HPDE6-E6E7 (cell line): ENCODE data around the gene POU6F2.

Source experiments
- DNase-seq: peaks from one replicate; pipeline ENCODE4 v3.0.0; 2011; ENCODE audit warnings: missing footprints; ENCODE audit errors: extremely low spot score

Gene POU6F2

DNA sequence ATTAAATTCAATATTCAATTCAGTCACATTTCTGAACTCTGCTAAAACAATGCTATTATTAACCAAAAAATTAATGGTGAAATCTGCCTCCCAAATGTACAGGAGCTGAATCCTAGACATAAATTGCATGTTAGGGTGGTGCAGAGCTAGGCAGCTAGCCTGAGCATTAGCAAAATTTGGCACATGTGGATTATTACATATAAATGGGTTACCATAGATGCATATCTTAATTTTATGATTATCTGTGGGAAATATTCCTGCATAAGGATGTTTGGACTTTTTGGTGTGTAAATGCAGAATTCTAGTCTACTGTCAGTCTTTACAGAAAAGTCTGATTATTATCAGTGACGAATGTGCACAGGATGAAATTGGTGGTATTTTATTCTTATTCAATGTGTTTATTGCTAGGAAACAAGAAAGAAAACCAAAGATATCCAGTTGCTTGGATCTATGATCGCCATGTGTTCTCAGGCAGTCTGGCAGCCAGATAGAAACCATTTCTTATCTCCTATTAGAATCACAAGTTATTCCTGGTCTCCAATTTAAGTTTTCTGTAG is 150.7 kb downstream of the POU6F2 start:
- no peak for DNase-seq

DNA sequence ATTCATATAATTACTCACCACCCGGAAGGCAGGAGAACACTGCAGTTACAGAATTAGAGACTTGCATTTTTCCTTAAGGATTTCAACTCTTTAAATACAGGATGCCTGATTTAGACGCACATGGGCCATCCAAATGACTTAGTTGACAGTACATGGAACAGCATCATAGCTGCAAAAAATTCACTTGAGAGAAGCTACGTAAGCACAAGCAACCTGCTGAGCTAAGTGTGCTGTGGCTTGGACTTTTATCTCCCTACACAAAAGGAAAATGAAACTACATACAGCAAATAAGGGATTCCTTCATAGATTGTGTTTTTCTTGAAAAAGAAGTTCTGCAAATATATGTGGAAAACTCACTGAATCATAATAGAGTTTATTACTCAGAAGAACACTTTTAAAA is 152.6 kb downstream of the POU6F2 start:
- no peak for DNase-seq

DNA sequence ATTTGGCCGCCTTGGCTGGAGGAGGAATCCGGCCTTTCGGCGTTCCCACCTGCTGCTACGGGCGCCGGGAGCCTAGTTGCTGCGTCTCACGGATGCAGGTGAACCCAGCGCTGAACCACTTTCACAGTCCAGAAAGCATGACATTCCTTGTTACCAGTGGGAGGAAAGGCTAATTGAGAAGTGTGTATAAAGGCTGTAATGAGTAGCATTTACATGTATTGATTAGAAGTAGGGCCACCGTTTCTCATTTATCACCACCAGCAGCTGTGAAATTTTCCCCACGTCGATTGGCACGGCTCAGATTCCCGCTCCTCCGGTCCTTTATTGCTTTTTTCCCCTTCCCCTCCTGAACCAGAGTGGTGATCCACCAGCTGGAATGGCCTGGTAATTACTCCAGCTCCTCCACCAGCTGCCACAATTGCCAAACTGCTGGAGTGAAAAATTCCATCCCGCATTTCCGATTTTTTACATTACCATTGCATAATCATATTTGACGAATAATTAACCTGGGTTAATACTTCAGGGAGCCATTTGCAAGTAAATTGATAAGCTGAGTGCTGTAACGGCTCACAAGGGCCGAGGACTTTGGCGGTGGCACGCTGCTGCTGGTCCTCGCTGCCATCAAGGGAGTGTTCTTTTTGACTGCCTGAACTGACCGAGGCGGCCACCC is 153.3 kb downstream of the POU6F2 start:
- no peak for DNase-seq

DNA sequence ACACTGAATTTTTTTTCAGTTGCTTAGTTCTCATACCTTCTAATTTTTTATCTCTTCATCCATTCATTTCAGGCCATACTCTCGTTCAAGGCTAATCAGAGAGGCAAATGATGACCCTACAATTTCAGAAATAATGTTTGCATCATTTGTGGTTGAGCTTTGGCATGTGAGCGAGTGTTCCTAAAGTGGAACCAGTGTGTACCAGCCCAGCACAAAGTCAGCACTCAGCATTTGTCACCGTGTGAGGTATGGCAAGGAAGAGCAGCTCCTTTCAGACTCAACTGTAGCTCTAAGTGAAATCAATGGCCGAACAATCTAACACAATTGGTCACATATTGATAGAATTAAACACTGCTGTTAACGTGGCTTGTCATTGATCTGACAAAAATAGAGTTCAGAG is 154.6 kb downstream of the POU6F2 start:
- no peak for DNase-seq

DNA sequence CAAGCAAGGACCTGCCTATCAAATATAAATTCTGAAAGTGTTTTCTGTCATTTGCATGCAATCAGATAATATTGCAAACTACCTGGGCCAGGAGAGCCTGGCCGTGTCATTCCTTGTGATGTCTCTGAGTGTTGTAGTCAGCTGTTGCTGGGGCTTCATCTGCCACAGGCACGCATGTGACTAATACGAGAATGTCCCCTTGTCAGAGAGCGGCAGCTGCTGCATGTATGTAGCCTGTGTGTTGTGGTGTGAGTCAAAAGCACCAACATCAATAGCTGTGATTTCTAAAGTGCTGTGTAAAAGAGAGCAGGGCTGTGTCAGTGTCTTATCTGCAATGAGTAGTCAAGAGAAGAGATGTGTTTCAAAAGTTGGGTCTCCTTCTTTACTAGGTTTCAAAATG is 155.4 kb downstream of the POU6F2 start:
- no peak for DNase-seq

DNA sequence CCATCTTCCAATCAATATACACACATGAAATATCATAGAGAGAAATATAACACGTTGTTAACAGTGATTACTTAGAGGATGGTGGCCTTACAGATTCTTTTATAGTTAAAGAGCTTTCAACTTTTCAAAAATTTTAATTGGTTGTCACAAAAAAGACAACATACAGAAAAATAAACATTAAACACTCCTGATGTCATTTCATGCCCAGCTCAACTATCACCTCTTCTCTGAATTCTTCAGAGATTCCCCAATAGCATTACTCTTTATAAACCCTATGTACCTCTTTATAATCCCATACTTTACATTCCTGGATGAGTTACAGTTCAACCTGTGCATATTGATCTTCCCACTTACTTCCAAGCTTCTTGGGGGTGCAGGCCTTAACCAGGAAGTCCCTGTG is 159.8 kb downstream of the POU6F2 start:
- DNase-seq: no peak

DNA sequence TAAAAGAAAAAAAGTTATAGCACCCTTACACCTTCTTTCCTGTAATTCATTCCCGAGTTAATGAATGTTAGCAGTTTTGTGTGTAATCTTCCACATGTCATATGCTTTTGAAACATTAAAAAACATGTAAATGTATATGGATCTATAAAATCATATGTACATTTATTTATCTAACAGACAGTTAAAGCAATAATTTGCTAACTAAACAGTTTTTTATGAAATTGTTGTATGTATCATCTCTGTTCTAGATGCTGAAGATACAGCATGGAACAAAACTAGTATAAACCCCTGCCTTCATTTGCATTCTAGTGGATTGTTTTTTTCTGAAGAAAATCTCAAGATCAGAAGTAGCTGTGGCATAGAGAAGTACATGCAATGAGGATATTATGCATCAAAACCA is 165.0 kb downstream of the POU6F2 start:
- no peak for DNase-seq

DNA sequence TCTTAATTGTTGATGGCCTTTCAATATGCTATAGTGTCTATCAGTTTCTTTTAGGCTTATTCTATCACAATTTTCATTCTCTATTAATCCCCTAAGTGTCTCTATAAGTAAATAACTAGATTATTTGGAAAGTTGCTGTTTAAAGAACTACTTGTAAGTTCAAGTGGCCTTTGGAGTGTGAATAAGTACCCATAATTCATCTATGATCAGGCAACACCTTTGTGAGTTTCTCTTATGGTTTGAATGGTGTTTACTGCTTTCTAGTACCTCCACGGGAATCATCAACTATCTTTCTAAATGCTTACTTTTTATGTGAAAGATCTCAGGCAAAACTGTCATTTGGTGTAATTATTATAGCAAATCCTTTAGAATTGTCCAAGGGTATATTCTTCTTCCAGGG is 166.7 kb downstream of the POU6F2 start:
- DNase-seq: no peak

DNA sequence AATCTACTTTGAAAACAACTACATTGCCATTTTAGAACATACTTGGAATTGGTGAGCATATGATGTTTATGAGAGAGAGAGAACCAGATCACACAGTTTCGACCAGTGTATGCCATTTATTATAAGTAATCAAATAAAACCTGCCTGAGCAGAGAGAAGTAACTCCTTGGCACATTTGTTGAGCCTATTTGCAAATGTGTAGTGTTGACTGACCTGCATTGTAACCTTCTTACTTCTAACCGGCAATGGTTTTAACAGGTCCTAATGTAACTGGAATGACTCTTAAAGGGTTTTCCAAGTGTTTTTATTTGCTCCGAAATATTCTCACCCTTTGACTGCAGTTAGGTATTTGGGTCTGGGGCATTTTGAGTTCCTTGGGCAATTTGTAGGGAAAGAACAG is 167.6 kb downstream of the POU6F2 start:
- DNase-seq: no peak

DNA sequence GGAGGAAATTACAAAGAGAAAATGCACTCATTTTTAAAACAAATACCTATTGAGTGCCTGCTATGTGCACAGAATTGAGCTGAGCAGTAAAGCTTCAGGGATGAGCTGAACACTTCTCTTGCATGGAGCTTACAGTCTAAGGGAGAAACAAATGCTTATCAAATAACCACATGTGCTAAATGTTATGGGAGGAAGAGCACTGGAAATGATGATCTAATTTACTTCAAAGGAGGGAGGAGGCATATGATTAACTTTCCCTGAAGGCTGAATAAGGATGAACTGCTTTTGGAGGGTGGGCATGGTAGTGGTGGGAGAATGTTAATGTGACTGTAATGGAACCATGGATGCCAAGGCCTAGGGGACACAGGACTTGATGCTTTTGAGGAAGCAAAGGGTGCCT is 168.2 kb downstream of the POU6F2 start:
- no peak for DNase-seq

DNA sequence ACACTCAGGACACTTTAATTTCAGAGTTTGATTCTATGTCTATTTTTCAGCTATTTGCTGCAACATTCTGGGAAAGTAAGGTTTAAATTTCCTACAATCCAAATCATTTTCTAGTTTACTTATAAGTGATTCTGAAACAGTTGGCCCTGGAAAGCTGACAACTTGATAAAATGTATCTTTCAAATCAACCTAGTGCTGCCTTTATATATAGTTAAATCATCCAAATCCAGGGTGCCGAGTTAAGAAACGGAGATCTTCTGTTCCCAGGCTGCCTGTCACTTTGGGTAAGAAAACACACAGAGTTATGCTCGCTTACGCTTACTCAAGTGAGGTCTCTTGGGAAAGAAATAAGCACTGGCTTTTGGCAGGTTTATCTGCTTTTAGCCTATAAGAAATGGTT is 175.0 kb downstream of the POU6F2 start:
- no peak for DNase-seq

DNA sequence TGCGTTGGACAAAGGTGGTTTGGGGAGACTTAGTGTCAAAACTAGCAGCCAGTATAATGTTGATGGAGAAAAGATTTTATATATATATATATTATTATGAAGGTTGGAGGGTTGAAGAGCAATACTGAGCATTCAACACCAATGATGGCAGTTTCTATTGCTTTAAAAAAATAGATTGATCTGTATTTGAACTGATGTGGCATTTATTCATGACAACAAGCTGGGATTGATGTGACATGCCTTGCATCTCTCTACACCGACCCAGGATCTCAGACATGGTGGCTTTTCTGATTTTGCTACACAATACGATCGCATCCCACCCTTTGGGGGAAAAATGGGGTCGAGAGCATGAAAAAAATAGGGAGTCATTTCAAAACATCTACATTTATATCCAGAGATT is 175.4 kb downstream of the POU6F2 start:
- no peak for DNase-seq

DNA sequence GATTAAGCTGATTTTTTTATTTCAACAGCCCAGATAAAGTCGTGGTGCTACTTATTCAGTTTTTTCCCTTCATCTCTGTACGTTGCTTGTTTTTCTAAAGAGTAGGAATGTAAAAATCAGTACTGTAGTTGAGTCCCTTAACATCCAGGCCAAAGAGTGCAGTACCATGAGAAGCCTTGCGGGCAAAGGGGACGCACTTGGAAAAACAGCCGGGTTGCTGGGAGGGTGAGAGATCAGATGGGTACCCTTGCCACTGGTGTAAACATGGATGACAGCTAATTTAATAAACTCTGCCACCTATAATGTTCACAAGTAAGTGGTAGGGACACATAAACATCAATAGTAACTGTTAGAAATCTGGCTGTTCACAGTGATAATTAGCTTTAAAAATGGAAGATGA is 175.9 kb downstream of the POU6F2 start:
- no peak for DNase-seq

DNA sequence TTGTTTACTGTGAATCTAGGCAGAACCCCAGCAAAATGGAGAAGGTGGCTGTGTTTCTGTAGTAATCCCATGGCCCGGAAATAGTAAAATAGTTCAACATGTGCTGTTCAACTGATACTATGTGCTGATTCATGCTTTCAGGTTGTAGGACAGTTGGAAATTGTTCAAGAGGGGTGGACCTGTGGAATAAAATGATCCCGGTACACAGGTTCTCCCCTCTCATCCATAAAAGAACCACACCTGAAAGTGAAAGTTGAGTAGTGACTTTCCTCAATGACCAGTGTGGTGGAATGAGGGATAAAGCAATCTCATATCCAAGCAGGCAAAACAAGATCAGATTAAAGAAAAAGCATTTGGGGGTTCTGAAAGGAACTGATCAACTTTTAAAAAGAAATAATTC is 177.1 kb downstream of the POU6F2 start:
- DNase-seq: no peak

DNA sequence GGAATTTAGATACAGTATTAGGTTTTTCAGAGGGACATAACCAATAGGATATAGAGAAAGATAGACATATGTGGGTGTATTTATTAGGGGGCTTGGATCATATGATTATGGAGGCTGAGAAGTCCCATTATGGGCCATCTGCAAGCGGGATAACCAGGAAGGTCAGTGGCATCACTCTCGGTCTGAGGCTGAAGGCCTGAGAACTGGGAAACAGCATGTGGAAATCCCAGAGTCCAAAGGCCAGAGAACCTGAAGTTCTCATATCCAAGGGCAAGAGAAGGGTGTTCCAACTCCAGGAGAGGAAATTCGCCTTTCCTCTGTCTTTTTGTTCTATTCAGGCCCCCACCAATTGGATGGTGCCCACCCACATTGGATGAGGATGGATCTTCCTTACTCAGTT is 180.7 kb downstream of the POU6F2 start:
- DNase-seq: no peak

DNA sequence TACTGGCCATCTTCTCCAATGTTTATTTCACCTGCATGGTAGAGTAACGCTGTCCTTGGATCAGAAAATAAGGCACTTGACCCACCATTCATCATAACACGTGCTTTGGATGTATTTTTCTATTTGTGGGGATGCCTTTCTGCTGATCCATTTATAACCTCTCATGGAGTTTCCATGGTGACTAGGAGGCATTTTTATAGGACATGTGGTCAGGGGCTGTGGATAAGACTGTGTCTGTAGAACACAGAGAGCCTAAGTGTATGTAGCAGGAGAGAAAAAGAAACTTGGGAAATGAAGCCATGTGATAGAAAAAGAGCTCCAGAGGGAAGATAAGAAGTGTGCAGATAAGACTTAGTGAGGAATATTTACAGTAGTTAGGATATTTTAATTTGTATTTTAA is 184.2 kb downstream of the POU6F2 start:
- DNase-seq: no peak

DNA sequence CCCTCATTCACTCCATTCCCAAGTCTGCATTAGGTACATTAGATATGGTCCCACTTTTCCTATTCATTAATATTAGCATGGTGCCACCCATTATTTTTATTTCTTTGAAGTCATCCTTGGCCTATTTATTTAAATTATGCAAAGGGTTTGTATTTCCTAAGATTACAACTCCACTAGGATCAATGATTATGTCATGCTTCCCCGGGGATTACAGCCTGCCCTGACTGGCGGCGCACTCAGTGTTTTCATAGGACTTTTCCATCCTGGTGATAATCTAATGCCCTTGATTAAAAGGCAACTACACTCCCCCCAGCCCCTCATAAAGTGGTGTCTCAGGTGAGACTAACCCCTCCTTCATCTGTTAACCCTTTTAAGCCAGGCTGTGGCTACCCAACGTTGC is 187.2 kb downstream of the POU6F2 start:
- no peak for DNase-seq

DNA sequence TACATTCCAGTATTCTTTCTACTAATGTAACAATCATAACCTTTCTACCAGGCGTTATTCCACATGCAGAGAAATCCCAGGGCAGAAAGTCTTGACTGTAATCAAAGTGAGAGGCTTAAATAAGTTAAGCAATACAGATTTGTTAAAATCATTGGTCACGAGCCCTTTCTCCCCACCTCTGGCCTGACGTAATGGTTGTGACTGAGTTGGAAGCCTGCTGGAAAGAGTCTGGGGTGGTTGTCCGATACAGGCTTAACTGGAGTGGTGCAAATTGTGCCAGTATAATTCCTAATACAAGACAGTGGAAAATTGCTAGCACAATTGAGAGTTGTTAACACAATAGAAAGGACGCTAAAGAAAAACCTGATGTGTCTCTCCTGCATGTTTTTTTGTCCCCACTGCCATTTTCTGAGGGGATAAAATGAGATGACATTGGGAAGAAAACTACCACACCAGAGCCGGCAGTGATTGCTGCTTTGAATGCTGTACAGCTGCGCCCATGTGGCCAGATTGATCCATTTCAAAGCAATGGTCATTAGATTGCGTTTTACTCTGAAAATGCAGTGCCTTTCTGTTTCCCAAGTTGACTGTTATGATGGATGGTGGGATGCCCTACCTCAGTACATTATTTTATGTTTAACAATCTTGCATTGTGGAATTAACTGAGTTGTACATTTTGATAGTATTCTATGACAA is 190.8 kb downstream of the POU6F2 start:
- no peak for DNase-seq

DNA sequence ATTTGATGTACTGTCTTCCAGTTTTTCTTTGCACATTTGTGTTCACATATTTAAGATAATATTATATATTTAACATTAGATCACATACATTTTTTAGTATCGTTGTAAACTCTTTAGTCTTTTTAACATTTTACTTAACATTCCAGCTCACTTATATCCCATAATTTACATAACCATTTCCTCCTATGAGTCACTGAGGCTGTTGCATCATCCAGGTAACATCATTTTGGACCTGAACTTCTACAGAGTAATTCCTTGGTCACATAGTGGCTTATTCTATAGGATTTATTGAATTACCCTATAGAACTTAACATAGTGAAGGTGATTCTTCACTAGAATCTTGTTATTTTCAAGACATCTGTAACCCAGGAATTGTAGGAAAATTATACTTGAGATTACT is 194.4 kb downstream of the POU6F2 start:
- DNase-seq: peak; percentile 7

DNA sequence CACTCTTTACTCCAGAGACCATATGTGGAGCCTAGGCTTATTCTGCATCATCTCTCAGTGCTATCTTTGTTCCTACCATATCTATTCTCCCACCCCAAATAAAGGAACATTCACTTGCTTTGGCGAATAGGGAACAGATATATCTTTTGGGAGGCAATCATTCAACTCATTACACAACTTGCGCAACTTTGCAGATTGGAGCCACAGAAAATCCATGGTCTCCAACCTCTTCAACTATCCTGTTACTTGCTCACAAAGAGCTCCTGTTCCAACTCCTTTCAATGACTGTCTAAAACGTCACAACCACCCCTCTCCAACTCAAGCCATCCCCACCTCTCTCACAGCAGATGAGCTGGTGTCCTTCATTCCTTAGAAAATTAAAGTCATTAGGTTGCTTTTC is 203.7 kb downstream of the POU6F2 start:
- no peak for DNase-seq

DNA sequence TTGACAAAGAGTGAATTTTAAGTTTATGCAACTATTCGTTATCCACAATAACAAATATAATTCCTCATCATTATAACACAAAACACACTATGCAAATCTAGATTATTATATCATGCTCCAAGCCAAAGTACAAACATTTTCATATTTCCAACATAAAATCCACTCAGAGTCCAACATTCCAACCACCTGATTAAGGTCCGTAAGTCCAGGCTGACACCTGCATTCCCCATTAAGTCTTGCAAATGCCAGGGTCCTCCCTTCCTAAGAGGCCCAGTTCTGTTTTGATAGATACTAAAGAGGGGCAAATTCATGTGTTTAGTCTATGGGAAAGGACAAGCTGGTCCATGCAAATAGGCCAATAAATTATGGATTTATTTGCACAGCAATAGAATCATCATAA is 206.1 kb downstream of the POU6F2 start:
- DNase-seq: no peak

DNA sequence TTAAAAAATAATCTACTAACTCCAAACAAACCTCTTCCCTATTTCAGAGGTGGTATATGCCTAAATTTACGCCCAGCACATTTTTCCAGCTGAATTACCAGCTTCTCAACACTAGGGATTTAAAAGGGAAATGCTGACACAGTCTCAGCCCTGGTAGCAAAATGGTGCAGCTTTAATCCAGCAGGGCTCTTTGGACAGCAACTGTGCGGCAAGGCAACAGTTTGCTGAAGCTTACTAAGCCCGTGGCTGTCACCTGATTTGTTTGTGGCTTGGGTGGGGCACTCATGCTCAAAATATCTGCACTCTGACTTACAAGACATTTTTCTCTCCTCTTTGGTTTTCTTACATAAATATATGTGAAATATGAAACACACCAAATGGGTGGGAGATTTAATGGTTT is 206.7 kb downstream of the POU6F2 start:
- no peak for DNase-seq

DNA sequence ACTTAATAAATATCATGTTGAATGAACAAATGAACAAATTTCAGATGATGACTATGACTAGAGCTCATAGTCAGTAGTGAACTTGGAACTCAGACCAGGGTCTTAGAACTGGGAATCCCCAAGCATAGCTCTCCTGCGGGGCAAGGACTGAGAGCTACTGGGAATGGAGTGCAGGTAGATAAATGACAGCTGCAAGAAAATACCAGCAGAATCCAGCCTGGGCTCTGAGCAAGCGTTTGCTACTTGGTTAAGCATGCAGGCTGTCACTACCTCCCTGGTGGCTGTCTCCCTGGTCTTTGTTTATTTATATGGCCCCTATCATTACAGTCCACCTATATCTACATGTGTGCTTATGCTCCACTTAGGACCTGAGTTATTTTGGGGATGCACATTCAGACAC is 208.4 kb downstream of the POU6F2 start:
- DNase-seq: no peak

DNA sequence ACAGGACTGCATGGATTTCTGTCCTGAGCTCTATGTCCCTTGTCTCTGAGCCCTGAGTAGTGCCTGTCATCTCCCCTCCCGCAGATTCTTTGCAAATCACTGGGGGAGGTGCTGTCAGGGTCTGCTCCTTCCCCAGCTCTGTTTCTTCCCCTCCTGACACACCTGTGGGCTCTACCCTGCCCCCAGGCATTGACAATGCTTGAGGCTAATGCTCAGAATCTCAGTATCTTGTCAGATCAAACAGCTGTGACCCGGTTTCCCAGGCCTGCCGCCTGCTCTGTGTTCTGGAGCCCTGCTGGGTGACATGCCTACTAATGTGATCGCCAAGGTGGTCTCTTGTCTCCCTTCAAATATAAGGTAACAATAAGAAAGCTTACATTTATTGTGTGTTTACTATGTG is 209.0 kb downstream of the POU6F2 start:
- no peak for DNase-seq
